ENCODE data around the gene IGF1R. TPM values are rescaled to one million over a fixed set of nuclear protein-coding genes. Genes with fewer than 3 reads are reported as not detected.

IGF1R gene
- total and polyA plus RNA-seq, 2 of the 8 experiments (the other 6 are each of a cell fraction or from before 2014, with no cell fraction given), result 32.9 to 109 TPM

GRCh38 chr15:98812716-98813446 is 164.5 kb downstream of the IGF1R start (continued):
- TF ChIP-seq HDAC2 (IDR thresholded peaks at IDR 0.05; ENCODE audit: borderline replicate concordance in 1 of 2, low read depth in 2 of 2, low read length in 2 of 2) (no peak), FOSL1 (IDR thresholded peaks at IDR 0.05; ENCODE audit: insufficient read depth, low read depth, low read length) (no peak), ZNF274 (IDR thresholded peaks at IDR 0.05; ENCODE audit: borderline replicate concordance, extremely low read depth, low read length) (no peak)
